ENCODE data around the gene ECEL1.
"Not testable (repeated sequence)": the region's sequence is repeated elsewhere in the genome, so short reads cannot be mapped to it uniquely, and the experiment has no call there.

The ECEL1 gene

DNA sequence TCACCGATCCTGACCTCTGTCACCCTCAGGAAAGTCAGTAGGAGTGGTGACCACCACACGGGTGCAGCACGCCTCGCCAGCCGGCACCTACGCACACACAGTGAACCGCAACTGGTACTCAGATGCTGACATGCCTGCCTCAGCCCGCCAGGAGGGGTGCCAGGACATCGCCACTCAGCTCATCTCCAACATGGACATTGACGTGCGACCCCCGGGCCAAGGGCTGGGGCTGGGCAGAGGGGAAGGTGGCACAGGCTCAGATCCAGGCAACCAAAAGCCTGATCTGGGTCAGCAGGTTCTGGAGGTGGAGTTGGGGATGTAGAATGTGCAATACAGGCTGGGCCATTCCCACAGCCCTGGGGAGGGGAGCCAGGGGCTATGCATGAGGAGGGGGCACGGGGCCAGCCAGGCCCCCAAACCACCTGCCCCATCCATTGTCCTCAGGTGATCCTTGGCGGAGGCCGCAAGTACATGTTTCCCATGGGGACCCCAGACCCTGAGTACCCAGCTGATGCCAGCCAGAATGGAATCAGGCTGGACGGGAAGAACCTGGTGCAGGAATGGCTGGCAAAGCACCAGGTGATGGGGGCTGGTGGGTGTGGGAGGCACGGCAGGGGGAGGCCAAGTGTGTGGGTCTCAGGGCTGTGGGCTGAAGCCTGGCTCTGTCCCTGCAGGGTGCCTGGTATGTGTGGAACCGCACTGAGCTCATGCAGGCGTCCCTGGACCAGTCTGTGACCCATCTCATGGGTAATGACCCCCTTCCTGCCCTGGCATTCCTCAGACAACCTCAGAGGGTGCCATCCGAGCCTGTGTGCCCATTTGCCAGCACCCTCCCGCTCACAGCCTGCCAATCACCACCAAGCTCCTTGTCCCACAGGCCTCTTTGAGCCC is 30.3 kb downstream of the ECEL1 start:
- no peak for DNase-seq

DNA sequence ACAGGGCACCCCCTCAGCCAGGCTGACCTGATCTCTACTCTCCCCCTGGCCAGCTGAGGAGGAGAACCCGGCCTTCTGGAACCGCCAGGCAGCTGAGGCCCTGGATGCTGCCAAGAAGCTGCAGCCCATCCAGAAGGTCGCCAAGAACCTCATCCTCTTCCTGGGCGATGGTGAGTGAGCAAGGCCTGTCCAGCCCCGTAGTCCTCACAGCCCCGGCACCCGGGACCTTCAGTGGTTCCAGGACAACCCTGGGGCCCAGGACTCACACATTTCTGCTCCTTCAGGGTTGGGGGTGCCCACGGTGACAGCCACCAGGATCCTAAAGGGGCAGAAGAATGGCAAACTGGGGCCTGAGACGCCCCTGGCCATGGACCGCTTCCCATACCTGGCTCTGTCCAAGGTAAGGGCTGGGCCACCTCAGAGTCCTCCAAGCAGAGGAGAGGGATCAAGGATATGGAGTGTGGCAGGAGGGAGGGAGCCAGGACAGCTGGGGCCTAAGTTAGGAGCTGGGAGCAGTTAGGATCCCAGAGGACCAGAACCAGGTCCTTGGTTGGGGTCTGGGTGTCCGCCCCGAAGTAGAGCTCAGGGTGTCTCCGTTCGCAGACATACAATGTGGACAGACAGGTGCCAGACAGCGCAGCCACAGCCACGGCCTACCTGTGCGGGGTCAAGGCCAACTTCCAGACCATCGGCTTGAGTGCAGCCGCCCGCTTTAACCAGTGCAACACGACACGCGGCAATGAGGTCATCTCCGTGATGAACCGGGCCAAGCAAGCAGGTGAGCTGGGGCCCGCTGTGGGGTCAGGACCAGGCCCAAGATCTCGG is 31.1 kb downstream of the ECEL1 start:
- no peak for DNase-seq

DNA sequence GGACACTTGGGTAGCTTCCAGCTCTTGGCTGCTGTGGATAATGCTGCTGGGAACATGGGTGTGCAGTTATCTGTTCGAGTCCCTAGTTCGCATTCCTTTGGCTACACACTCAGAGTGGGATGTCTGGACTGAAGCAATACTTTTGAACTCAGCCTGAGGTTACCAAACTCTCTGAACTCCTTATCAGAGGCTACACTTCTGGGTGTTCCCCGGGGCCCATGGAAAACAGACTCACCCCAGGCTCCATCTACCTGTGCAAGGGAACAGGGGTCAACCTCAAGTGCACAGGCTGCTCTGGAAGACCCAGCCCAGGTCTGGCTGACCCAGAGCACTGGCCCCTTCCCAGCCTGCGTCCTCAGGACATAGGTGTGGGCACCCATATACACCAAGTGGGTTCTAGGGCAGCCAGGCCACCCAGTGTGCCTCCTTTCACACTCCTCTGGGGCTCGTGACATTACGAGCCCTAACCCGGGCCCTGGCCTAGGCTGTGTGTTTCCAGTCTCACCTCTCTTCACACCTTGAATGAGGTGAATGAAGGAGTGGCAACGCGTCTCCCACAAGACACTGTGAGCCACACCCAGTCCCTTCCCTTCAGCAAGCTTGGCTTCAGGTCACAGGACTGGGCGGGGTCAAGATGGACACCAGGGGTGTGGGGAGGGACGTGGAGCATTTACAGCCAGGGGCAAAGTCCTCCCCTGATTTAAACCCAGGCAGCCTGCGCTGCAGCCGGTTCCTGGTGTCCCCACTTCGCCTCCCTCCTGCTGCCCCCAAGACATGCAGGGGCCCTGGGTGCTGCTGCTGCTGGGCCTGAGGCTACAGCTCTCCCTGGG is 32.0 kb downstream of the ECEL1 start, which contains the start of gene ALPI:
TSS of gene ALPI (plus strand) at position 728 of the 830 bp plus-strand sequence. CDS start at position 775, 47 bp downstream.
- no peak for DNase-seq

DNA sequence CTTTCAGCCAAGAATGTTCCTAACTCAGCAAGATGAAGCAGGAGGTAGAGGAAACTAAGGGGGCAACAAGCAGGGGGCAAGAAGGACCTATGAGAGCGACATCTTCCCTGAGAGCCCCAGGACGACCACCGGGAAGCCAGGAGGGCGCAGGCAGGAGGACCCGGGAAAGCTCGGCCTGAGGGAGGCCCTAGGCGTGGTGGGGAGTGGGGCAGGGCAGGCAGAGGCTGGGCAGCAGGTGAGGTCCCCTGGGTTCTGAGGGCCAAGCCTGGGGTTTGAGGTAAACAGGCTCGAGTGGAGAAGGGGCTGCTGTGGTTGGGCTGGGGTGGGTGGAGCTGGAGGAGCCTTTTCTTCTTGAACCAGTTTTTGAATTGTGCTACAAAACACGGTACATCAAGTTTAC is 33.0 kb downstream of the ECEL1 start:
- DNase-seq, result no peak

DNA sequence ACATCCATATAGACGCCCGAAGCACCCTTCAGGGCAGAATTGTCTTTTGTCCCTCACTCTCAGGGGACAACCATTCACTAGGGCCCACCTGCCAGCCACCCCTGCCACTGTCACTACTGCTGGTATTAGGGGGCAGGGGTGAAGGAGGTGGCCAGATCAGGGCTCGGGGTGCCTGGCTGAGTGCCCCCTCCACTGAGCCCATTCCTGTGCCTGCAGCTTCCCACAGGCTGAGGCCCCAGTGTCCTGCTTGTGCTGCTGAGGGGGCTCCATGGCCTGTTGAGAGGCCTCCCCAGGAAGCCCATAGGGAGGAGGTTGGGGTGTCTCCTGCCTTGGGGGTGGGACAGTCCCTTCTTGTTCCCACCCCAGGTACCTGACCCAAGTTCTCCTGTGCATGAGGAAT is 36.0 kb downstream of the ECEL1 start:
- DNase-seq, result not testable (repeated sequence)

DNA sequence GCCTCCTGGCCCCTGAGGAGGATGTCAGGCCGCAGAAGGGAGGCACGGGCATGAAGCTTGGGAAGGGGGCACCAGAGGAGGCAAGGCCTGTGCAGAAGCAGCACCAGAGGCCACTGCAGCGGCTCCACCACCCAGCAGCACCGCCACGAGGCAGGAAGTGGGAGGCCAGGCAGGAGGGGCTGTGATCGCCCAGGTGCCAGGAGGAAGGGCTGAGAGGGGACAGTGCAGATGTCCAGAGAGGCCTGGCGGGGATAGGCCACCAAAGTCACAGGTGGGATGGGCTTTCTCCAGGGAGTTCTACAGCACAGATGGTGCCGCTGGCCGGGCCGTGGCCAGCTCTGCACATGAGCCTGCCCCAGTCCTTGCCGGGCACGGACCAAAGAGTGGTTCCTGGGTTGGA is 37.7 kb downstream of the ECEL1 start:
- no peak for DNase-seq

DNA sequence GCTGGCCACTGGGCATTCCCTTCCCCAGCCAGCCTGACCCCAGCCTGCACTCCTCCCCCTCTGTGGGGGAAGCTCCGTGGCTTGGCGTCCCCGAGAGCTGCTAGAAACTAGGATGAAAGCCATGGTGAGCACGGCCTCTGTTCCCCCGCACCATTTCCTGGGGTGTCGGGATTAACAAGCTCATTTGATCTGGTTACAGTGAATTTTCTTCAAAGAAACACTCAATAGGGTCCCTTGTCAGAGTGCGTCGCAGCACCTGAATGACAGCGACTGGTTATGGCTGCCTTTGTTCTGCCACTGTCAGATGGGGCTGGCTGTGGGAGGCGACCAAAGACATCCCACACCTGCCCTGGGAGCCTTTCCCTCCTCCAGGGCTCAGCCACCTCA is 39.3 kb downstream of the ECEL1 start:
- DNase-seq, result no peak

DNA sequence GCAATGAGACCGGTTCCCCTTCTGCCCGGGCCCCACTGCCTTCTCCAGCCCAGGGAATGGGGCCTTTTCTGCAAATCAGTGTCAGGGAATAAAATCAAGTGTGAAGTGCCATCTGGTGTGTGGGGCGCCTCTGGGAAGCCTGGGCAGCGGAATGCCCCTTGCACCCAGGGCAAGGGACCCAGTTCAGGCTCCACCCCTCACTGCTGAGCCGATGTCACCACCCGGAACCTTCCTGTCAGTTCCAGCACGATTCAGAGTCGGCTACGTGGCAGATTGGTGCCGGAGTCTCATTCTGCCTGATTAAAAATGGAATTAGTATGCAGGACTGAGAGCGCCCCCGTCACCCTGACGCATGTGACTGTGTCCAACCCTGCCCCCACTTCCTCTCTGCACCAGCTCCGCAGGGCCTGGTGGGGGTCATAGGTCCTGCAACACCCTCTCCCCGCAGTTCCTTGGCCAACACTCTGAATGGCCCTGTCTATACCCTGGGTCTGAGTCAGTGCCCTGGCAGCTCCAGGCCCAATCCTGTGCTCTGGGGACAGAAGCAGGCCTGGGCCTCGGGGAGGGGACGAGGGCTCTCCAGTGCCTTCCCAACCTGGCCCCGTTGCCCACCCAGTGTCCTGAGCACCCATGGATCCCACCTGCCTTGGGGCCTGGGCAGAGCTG is 39.9 kb downstream of the ECEL1 start:
- no peak for DNase-seq

DNA sequence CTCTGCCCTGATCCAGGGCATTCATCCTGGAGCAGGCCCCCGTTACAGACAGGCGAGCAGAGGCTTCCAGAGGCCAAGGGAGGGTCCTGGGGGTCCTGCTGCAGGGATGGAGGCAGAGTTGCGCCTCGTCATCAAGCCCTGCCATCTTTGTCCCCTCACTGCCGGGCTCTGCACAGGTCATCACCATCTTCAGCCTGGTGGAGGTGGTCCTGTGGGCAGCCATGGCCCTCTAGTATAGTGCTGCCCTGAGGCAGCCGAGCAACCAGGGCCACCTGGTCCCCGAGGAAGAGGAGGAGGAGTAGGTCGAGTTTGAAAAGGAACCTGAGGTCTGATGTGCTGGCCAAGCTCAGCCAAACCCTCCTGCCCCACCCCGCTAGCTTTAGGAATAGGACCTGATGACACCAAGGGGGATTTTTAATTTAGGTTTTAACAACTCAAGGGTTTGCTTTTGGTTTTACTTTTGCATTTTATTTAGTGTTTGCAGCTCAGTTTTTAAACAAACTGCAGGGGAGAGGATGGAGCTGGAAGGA is 40.5 kb downstream of the ECEL1 start:
- no peak for DNase-seq

DNA sequence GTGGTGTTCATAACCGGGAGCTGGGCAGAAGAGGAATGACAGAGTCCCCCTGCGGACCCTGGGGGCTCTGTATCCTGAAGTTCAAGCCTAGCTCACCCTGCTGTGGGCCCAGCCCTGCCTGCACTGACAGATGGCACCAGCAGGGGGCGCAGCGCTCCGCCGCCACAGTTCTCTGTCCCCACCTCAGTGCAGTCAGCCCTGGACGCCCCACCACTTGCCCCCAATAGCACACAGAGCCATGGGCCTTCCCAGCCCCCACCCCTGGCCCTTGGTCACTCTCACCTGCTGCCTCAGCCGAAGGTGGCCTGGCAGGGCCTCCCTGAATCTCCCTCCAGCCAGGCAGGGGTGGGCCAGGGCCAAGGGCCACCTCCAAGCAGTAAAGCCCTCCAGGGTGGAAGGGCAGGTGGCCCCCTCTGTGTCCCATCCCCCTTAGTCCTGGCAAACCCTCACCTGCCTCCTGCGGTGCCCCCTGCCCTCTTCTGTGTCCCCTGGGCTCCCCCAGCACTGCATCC is 41.3 kb downstream of the ECEL1 start:
- not testable (repeated sequence) for DNase-seq

DNA sequence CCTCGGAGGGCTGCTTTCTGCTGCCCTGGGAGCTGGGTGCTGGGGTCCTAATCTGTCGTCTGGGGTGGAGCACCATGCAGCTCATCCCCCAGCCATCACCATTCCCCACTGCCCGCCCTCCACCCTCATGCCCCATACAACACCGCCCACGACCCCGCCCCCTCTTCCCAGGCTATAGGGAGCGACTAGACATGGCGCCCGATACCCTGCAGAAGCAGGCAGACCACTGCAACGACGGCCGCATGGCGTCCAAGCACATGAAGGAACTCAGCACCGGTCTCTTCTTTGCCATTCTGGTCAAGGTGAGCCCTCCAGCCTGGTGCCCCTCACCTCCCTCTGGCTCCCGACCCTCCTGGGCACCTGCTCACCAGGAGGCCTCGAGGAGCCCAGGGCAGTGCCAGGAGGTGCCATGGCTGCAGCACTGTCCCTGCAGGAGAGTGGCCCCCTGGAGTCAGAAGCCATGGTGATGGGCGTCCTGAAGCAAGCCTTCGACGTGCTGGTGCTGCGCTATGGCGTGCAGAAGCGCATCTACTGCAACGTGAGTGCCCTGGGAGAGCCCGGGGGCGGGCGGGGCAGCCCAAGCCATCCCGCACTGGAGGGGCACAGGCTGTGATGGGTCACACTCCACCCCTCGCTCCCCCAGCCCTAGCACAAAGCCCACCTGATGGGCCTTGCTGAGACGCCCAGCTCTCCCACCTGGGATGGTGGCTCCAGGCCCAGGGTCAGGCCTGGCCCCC is 42.3 kb downstream of the ECEL1 start:
- DNase-seq, result not testable (repeated sequence)

DNA sequence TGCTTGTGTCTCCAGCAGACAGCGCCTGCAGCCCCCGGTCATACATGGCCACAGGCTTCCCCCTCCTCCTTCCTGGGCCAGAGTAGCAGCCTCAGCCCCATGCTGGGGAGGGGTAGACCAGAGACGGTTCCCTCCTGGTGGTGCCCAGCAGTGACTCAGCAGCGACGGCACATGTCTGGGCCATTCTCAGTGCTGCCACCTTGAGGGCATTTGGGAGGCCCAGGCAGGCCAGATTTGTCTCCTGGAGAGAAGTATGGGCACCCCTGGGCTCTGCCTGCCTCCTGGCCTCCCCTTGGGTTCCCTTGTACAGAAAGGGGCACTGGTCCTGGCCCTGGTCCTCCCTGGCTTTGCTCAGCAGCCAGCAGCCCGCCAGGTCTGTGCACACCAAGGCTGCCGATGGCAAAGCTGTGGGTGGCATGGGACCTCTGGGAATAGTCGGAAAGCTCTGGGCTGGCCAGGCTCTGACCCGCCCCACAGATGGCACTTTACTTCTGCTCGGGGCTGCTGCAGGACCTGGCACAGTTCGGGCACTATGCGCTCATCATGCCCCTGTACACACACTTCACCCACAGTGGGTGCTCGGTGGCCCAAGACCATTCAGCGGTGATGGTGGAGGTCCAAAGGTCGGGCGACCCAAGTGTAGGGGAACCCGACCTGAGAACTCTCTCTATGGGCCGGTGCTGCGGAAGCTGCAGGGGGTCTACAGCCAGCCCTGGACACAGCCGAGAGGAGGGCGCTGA is 43.1 kb downstream of the ECEL1 start:
- DNase-seq, result no peak

DNA sequence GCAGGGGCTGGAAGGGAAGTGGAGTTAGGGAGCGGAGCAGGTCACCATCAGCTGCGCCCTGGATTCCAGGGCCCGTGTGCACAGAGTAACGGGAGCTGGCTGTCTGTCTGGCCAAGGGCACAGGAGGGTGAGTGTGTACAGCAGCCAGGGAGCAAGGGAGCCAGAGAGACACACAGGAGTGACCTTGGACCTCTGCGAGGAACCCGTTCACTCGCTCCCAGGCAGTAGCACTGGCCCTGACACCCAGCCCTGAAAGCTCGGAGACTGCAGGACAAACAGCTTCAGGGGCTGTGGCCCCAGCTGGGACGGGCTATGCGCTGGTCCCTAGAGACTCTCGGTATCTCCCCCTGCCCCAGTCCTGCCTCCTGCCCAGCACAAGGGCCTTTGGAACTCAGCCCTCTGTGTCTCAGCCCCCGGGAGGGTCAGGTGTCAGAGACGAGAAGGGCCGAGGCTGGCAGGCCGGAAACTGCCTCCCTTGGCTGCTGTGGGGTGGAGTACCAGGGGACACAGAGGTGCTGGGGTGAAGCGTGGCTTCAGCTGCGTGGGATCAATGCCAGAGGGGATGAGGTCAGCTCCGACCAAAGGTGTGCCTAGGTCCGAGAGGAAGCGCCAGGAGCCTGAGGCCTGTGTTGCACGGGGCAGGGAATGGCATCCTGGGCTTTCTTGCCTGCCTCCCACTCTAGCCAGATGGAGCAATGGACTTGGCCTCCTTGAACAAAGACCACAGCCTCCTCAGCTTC is 43.8 kb downstream of the ECEL1 start:
- not testable (repeated sequence) for DNase-seq

DNA sequence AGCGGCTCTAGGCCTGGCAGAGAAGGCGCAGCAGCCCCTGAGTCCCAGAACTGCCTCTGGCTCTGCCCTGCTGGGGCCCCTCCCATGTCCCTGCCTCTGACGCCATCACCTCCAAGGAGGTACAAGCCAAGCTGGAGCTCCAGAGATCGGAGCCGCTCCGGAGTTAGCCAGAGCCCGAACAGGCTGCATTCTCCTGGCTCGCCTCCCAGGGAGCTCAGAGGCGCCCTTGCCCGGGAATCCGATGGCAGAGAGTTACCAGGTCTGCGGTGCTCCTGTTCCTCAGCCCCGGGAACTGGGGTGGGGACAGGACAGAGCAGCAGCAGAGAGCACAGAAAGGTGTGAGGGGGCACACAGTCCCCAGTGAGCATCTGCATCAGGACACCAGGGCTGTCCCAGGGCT is 44.6 kb downstream of the ECEL1 start:
- DNase-seq, result not testable (repeated sequence)

DNA sequence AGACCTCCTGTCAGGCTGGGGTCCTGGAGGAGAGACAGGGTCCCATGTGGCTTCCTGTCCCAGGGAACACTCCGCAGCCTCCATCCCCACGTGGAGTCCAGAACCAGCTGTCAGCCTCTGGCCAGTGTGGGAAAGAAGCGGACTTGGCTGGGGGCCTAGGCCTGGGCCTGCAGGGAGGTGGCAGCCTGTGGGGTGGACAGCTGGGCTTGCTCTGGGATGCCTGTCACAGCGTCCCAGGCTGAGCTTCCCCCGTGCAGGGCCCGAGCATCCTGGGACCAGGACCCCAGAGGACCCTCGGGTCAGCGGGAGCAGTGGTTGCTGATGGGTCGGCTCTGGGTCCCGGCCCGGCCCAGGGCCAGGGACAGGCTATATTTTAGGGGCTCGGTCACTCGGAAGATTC is 45.2 kb downstream of the ECEL1 start:
- DNase-seq, result not testable (repeated sequence)

DNA sequence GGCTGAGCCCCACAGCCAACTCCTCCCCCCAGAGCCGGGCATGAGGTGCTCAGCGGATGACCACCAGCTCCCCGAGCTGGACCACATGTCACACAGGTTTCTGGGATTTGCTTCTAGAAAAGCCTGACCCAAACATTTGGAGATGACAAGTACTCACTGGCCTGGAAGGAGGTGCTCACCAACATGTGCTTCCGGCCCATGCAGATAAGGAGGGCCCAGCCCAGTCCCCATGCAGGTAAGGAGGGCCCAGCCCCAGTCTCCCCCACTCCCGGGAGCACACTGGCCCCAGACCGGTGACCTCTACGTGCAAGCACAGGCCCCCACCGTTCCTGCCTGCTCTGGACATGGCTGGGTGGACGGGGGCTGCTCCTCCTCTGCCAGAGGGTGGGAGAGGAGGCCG is 45.7 kb downstream of the ECEL1 start:
- not testable (repeated sequence) for DNase-seq

DNA sequence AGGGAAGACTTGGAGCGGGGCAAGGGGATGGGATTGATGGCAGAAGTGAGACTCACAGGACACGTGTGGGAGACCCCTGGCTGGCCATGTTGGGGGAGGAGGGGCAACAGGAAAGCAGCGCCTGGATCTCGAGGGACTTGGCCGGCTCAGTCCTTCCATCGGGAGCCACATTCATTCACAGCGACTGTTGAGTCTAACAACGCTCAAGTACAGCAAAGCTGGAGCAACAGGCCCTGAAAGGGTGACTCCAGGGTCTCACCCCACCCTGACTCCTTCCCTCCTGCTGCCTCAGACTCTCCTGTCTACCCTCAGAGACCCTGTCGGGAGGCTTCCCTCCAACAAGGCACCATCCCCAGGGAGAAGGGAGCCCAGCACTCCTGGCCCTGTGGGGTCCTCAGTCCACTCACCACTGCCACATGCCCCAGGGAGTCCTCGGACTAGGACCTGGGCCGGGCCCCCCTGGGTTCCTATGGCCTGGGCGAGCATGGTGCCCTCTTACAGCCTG is 46.4 kb downstream of the ECEL1 start:
- no peak for DNase-seq

DNA sequence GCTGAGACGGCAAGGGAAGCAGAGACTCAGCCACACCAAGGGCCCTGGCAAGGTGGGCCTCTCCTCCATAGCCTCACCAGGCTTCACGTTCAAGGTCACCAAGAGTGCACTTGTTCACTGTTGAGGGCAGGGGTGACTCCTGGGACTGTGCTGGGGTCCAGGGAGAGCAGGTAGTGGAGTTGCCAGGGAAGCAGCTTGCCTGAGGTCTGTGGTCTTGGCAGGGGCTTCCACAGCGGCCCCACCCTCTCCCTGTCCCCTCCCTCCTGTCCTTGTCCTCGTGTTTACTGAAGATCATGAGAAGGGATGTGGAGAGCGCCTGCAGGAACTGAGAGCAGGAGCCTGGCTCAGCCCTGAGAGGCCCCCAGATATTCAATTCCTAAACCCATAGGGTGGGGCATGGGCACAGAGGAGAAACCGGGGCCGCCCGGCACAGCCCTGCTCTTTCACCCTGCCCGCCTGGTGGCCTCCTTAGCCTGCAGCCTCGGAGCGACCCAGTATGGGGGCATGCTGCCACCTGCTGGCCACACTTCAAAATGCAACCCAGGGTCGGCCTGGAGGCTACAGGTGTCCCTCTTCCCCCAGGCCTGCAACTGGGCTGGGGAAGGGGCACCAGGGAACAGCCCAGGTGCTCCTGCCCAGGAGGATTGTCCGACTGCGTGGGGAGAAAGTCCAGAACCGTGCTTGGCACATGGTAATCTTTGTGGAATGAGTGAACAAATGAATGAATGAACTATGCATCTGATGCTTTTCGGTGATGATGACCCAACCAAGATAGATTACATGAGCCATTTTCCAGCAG is 47.2 kb downstream of the ECEL1 start:
- not testable (repeated sequence) for DNase-seq

DNA sequence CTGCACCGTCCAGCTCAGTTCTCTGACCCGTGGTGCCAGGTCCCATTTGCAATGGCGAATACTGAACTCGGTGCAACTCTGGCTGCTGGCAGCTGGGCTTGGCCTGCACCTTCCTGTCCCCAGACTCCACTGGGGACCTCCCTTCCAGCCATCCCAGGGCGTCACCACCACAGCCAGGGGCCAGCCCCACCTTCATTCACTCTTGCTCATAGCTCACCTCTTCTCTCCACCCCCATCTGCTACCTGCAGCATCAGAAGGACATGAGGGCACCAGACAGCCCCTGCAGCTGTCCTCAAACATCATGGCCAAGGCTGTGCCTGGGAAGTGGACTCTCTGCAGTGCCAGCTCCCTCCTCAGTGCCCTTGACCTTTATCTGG is 47.9 kb downstream of the ECEL1 start:
- no peak for DNase-seq

Data from NCI-H524 treated with DMSO at 0.1 percent for 48 hours (cell line).